Measurements from ENCODE around the gene CCDC83. TPM values are rescaled to one million over a fixed set of nuclear protein-coding genes. Genes with fewer than 3 reads are reported as not detected.
"Not testable (repeated sequence)": the region's sequence is repeated elsewhere in the genome, so short reads cannot be mapped to it uniquely, and the experiment has no call there.

Gene CCDC83
- total and polyA plus RNA-seq, 12 donors, result not detected

- H3K36me3 ChIP-seq, result no peaks in the 10 kb centered on the region
- H3K4me3 ChIP-seq, result no peak overlapping the region
- WGBS, 2 donors, result 94 to 95% methylated on average over 2 of the region's 2 CpGs
- no peak for DNase-seq
- no peaks in the 10 kb centered on the region for H3K27me3 ChIP-seq
- H3K4me1 ChIP-seq, result peaks cover 0 to 8% (median 0%) of the 10 kb centered on the region in 9 donors
- no peak for TF ChIP-seq CTCF (IDR thresholded peaks at IDR 0.05)
- intact Hi-C loops (cut with DNase I), result no loop called here
- peaks cover 0 to 15% (median 0%) of the 10 kb centered on the region in 11 donors for H3K9me3 ChIP-seq
- ATAC-seq, result no peak
- H3K27ac ChIP-seq, result no peak overlapping the region
Measured at GRCh38 chr11:85848556-85848955, 6.6 kb upstream of the CCDC83 start.

GRCh38 chr11:85852754-85853153 is 2.4 kb upstream of the CCDC83 start:
- H3K27ac ChIP-seq, DNase-seq, ATAC-seq, H3K36me3 ChIP-seq, H3K9me3 ChIP-seq, H3K4me3 ChIP-seq, H3K27me3 ChIP-seq: not testable (repeated sequence)
- H3K4me1 ChIP-seq, result peaks cover 0 to 18% (median 8%) of the 10 kb centered on the region in 9 donors
- WGBS, 2 donors, result 97 to 99% methylated on average over 32 to 33 of the region's 33 CpGs
- intact Hi-C loops (cut with DNase I), result loop anchor here in 6 of 10 donors (10.0 kb wide), 10 partner anchors 82 to 962 kb away; partner anchors contain the start of genes HIKESHI (in 1 of the 6) and PICALM (in 1 of the 6)

GRCh38 chr11:85853541-85853940 is 1.6 kb upstream of the CCDC83 start:
- H3K27me3 ChIP-seq, H3K27ac ChIP-seq, ATAC-seq, DNase-seq, H3K9me3 ChIP-seq, H3K36me3 ChIP-seq: not testable (repeated sequence)
- WGBS, 2 donors, result 98 to 100% methylated on average over 6 of the region's 7 CpGs
- peak overlapping the region in 3 of 10 donors; percentile 58 to 65 (median 65) for H3K4me3 ChIP-seq
- intact Hi-C loops (cut with DNase I), result loop anchor here in 6 of 10 donors (10.0 kb wide), 10 partner anchors 81 to 961 kb away; partner anchors contain the start of genes HIKESHI (in 1 of the 6) and PICALM (in 1 of the 6)
- peaks cover 0 to 18% (median 8%) of the 10 kb centered on the region in 9 donors for H3K4me1 ChIP-seq

- DNase-seq (no peak), ATAC-seq (no peak)
- Histone ChIP-seq H3K27me3 (no peaks in the 10 kb centered on the region), H3K4me3 (peak overlapping the region; percentile 32 to 69 (median 60)), H3K4me1 (peaks cover 0 to 18% (median 8%) of the 10 kb centered on the region in 9 donors), H3K36me3 (no peaks in the 10 kb centered on the region), H3K9me3 (peaks cover 0 to 8% (median 0%) of the 10 kb centered on the region in 11 donors), H3K27ac (peak overlapping the region; percentile 41 to 93 (median 84))
- WGBS, 2 donors, result 27 to 28% methylated on average over 7 of the region's 7 CpGs
- intact Hi-C loops (cut with DNase I), result loop anchor here in 8 of 10 donors (2.0 to 10.0 kb wide), 11 partner anchors 81 to 961 kb away; partner anchors contain the start of genes HIKESHI (in 1 of the 8) and PICALM (in 1 of the 8)
- TF ChIP-seq CTCF (IDR thresholded peaks at IDR 0.05), result no peak
Measured at GRCh38 chr11:85854212-85854556, 999 bp upstream of the CCDC83 start.

GRCh38 chr11:85854557-85855340 is 434 bp upstream of the CCDC83 start:
- ATAC-seq, result peak; percentile 98 to 99 (median 98)
- intact Hi-C loops (cut with DNase I), result loop anchor here in 9 of 10 donors (2.0 to 10.0 kb wide), 16 partner anchors 80 to 960 kb away; partner anchors contain the start of genes HIKESHI (in 1 of the 9) and PICALM (in 1 of the 9)
- peak; percentile 90 to 99 (median 97) for TF ChIP-seq CTCF (IDR thresholded peaks at IDR 0.05)
- H3K4me3 ChIP-seq, result peak overlapping the region; percentile 32 to 69 (median 60)
- peaks cover 0 to 18% (median 8%) of the 10 kb centered on the region in 9 donors for H3K4me1 ChIP-seq
- peak; percentile 88 to 91 for DNase-seq
- WGBS, 2 donors, result 0% methylated on average over 62 of the region's 62 CpGs
- no peaks in the 10 kb centered on the region for H3K36me3 ChIP-seq
- peak overlapping the region; percentile 41 to 93 (median 84) for H3K27ac ChIP-seq
- no peaks in the 10 kb centered on the region for H3K27me3 ChIP-seq
- H3K9me3 ChIP-seq, result peaks cover 0 to 10% (median 0%) of the 10 kb centered on the region in 11 donors
